GM12878 (cell line): ENCODE data around the gene ZNF519. TPM values are rescaled to one million over a fixed set of nuclear protein-coding genes. Genes with fewer than 3 reads are reported as not detected.

ENCODE experiments used
- ATAC-seq: fragments of 200-7000 bp; cut with Tn5 transposase; 3 replicates; pipeline ENCODE4 v1.9.1; 2020; ENCODE audit warnings: mild to moderate bottlenecking, moderate library complexity
- BruUV-seq: library from RNA; stranded (reverse); fragments of 400-500 nt; replicated peaks from 2 replicates; lab custom pipeline; 2021; lab: Mats Ljungman, UMichigan
- CTCF ChIA-PET: fragments of 300-600 bp; sonication (Branson Sonifier 250); formaldehyde crosslinking; extraction: SDS; loops from one replicate; lab custom pipeline; 2021; ENCODE audit warnings: inconsistent platforms; lab: Yijun Ruan, JAX
- POLR2A ChIA-PET: fragments of 350-600 bp; formaldehyde crosslinking; extraction: SDS; loops from one replicate; lab custom pipeline; 2021; ENCODE audit warnings: inconsistent platforms; lab: Charles Lee
- RAD21 ChIA-PET: fragments of 300-600 bp; sonication (Branson Sonifier 250); formaldehyde crosslinking; loops from one replicate; lab custom pipeline; 2023; ENCODE audit warnings: antibody characterized with exemption; ENCODE audit not compliant: unreplicated experiment; lab: Charles Lee
- SMC1A ChIA-PET: fragments of 300-600 bp; sonication (Branson Sonifier 250); formaldehyde crosslinking; loops from one replicate; lab custom pipeline; 2023; ENCODE audit not compliant: unreplicated experiment, uncharacterized antibody; lab: Charles Lee
- DNase-seq: peaks from one replicate; pipeline ENCODE4 v3.0.0-alpha.2; 2011; ENCODE audit warnings: low read depth, low spot score
- FAIRE-seq: peaks from 3 replicates; lab custom pipeline; 2011; peaks lifted over from hg19 to GRCh38; lab: Jason Lieb, UNC
- H2AFZ ChIP-seq: 2 replicates; pipeline ENCODE4 v1.6.0; 2011; ENCODE audit warnings: low read depth, low read length, control low read depth; ENCODE audit not compliant: control insufficient read depth
- H3K27ac ChIP-seq: 2 replicates; pipeline ENCODE4 v1.5.1; 2011; ENCODE audit warnings: control low read depth; ENCODE audit not compliant: control insufficient read depth, insufficient read depth
- H3K27me3 ChIP-seq, 2 experiments: replicated peaks in 1 of 2; 2 replicates each; pipeline versions ENCODE4 v1.6.0 to v1.6.1; 2011; ENCODE audit warnings: low read length in 1 of 2; ENCODE audit not compliant: control insufficient read depth in 2 of 2, insufficient read depth in 2 of 2
- H3K36me3 ChIP-seq, 2 experiments: 2 replicates each; pipeline ENCODE4 v1.5.1; 2011; ENCODE audit warnings: low read length in 1 of 2; ENCODE audit not compliant: control insufficient read depth in 2 of 2, insufficient read depth in 2 of 2
- H3K4me1 ChIP-seq: 2 replicates; pipeline ENCODE4 v1.6.1; 2011; ENCODE audit warnings: mild to moderate bottlenecking, low read length, moderate library complexity, mixed read lengths; ENCODE audit not compliant: control insufficient read depth, insufficient read depth
- H3K4me2 ChIP-seq: 2 replicates; pipeline ENCODE4 v1.6.0; 2011; ENCODE audit warnings: control low read depth; ENCODE audit not compliant: control insufficient read depth, insufficient read depth
- H3K4me3 ChIP-seq: fragments of 200-600 bp; sonication (generic); 2 replicates; pipeline ENCODE4 v1.5.1; 2016
- H3K79me2 ChIP-seq: 2 replicates; pipeline ENCODE4 v1.6.0; 2011; ENCODE audit warnings: low read length; ENCODE audit not compliant: control insufficient read depth, insufficient read depth
- H3K9ac ChIP-seq: 2 replicates; pipeline ENCODE4 v1.8.0; 2011; ENCODE audit warnings: low read length, control low read depth, mixed read lengths; ENCODE audit not compliant: control insufficient read depth, insufficient read depth
- H3K9me3 ChIP-seq: replicated peaks from 3 replicates; pipeline ENCODE4 v1.5.1; 2011; ENCODE audit warnings: mild to moderate bottlenecking, low read length; ENCODE audit not compliant: control insufficient read depth, insufficient read depth
- H4K20me1 ChIP-seq: 2 replicates; pipeline ENCODE4 v1.6.0; 2011; ENCODE audit not compliant: control insufficient read depth, insufficient read depth
- ATF2 ChIP-seq: IDR thresholded peaks from 2 replicates; pipeline ENCODE4 v1.6.1; 2012; ENCODE audit warnings: low read length, inconsistent platforms
- BCL11A ChIP-seq: IDR thresholded peaks from 2 replicates; pipeline ENCODE4 v1.6.1; 2011; ENCODE audit warnings: low read depth, low read length
- CBX5 ChIP-seq: sonication (generic); IDR thresholded peaks from 2 replicates; pipeline ENCODE4 v1.6.1; 2016; ENCODE audit warnings: low read depth, moderate library complexity, mild to moderate bottlenecking, inconsistent platforms
- CEBPB ChIP-seq, 2 experiments: fragments of 150-350 bp in 1 of 2; IDR thresholded peaks; 2 replicates each; pipeline ENCODE4 v1.6.1; 2012 to 2014; ENCODE audit warnings: low read depth in 2 of 2, low read length in 2 of 2, borderline replicate concordance in 1 of 2, inconsistent platforms in 1 of 2
- NFYB ChIP-seq: IDR thresholded peaks from 2 replicates; pipeline ENCODE4 v1.6.1; 2011; ENCODE audit warnings: low read depth, mild to moderate bottlenecking, low read length, improper control_type of control experiment, moderate library complexity; ENCODE audit not compliant: insufficient read depth
- NR2C1 ChIP-seq: fragments of 450-650 bp; IDR thresholded peaks from 2 replicates; pipeline ENCODE4 v1.6.1; 2017; ENCODE audit warnings: antibody characterized with exemption, mild to moderate bottlenecking, moderate library complexity
- PAX8 ChIP-seq: fragments of 450-650 bp; IDR thresholded peaks from 2 replicates; pipeline ENCODE4 v1.6.1; 2017; ENCODE audit warnings: mild to moderate bottlenecking, moderate library complexity
- PBX3 ChIP-seq: IDR thresholded peaks from 2 replicates; pipeline ENCODE4 v1.6.1; 2011; ENCODE audit warnings: mild to moderate bottlenecking, low read depth, low read length, moderate library complexity; ENCODE audit not compliant: insufficient replicate concordance
- RAD51 ChIP-seq: fragments of 450-650 bp; IDR thresholded peaks from 2 replicates; pipeline ENCODE4 v1.6.1; 2016; ENCODE audit warnings: moderate library complexity, mild to moderate bottlenecking, inconsistent platforms
- RFX5 ChIP-seq: IDR thresholded peaks from 2 replicates; pipeline ENCODE4 v1.6.1; 2011; ENCODE audit warnings: low read depth, low read length, improper control_type of control experiment
- SMAD5 ChIP-seq: IDR thresholded peaks from 2 replicates; pipeline ENCODE4 v1.6.1; 2016; ENCODE audit warnings: antibody characterized with exemption, low read depth
- SREBF2 ChIP-seq: IDR thresholded peaks from 2 replicates; pipeline ENCODE4 v1.6.1; 2012; ENCODE audit warnings: mild to moderate bottlenecking, low read length
- TBL1XR1 ChIP-seq: IDR thresholded peaks from 2 replicates; pipeline ENCODE4 v1.6.1; 2012; ENCODE audit warnings: low read depth, low read length, improper control_type of control experiment
- WRNIP1 ChIP-seq: IDR thresholded peaks from 2 replicates; pipeline ENCODE4 v1.6.1; 2011; ENCODE audit warnings: low read depth, low read length, improper control_type of control experiment, borderline replicate concordance
- ZBTB4 ChIP-seq: fragments of 450-650 bp; formaldehyde crosslinking; IDR thresholded peaks from 2 replicates; pipeline ENCODE4 v1.4.0; 2022; ENCODE audit warnings: mild to moderate bottlenecking, moderate library complexity
- WGBS: methylation state at CpG from one replicate; pipeline ENCODE4 v1.1.6; 2016; ENCODE audit warnings: low lambda C conversion rate; ENCODE audit not compliant: insufficient replicate concordance, insufficient coverage; ENCODE audit errors: missing lambda C conversion rate; 5-methylcytosine and 5-hydroxymethylcytosine counted together
- in situ Hi-C: fragments of 300-500 bp; cut with MboI; formaldehyde crosslinking; loops from 9 replicates; pipeline ENCODE4 v1.14.3; 2018; ENCODE audit warnings: mixed read lengths
- intact Hi-C: fragments of 100-400 bp; cut with micrococcal nuclease; formaldehyde crosslinking; loops from one replicate; pipeline ENCODE4 v1.14.2; 2022; ENCODE audit not compliant: unreplicated experiment
- polyA plus RNA-seq, 11 experiments: library from polyadenylated mRNA; depleted of rRNA in 4 of 11; unstranded in 6 of 11; stranded (reverse) in 5 of 11; fragments of >200 nt; fragmentation: Nextera tagmentation in 4 of 11; fragmentation: Illumina TruSeq in 1 of 11; extraction: Ambion mirVana in 4 of 11; extraction: Trizol in 1 of 11; gene quantifications; 1 replicate in 1 of 11; 2 replicates in 10 of 11; pipeline versions ENCODE4 v1.2.1 to v1.2.3, GENCODE V29; 2011 to 2016; ENCODE audit warnings: inconsistent platforms in 2 of 11, missing spikeins in 2 of 11, low read depth in 1 of 11
- total RNA-seq, 4 experiments: library from RNA; depleted of rRNA in 3 of 4; stranded (reverse); fragments of >200 nt in 3 of 4; fragmentation: Illumina TruSeq in 1 of 4; extraction: Trizol in 1 of 4; gene quantifications; 2 replicates each; pipeline versions ENCODE4 v1.2.1 to v1.2.3, GENCODE V29; 2013 to 2021
- TF ChIP-seq, protein P1 (sequence below): fragments of 450-650 bp; IDR thresholded peaks from 2 replicates; pipeline ENCODE4 v1.6.1; 2017; ENCODE audit warnings: mild to moderate bottlenecking, moderate library complexity

Gene ZNF519
- total and polyA plus RNA-seq, 10 of the 15 experiments (the other 5 are each of a cell fraction or from before 2014, with no cell fraction given) = 8.9 to 24.2 (median 13.8) TPM

GRCh38 chr18:14174706-14175085 lies 42.5 kb upstream of the ZNF519 start:
- H3K79me2 ChIP-seq = no peaks in the 10 kb centered on the region
- intact Hi-C loops (no loop called here), in situ Hi-C loops (no loop called here)
- 32% methylated on average over 5 of the region's 5 CpGs for WGBS
- no peak overlapping the region for H2AFZ ChIP-seq
- ChIA-PET SMC1A (no interaction called here), POLR2A (no interaction called here), RAD21 (no interaction called here), CTCF (no interaction called here)
- no TSS peak for BruUV-seq
- DNase-seq (no peak), ATAC-seq (peak; percentile 16; the same call in 2 of the 3 replicates), FAIRE-seq (no peak)
- no peaks in the 10 kb centered on the region for H3K36me3 ChIP-seq
- no peaks in the 10 kb centered on the region for H3K4me1 ChIP-seq
- H3K4me2 ChIP-seq = no peak overlapping the region
- no peaks in the 10 kb centered on the region for H3K27me3 ChIP-seq
- no peaks in the 10 kb centered on the region for H3K9me3 ChIP-seq
- no peak overlapping the region for H3K9ac ChIP-seq
- H3K27ac ChIP-seq = no peak overlapping the region
- H4K20me1 ChIP-seq = no peaks in the 10 kb centered on the region
- no peak overlapping the region for H3K4me3 ChIP-seq
- TF ChIP-seq NR2C1 (no peak), RAD51 (no peak), NFYB (no peak), SREBF2 (no peak), PBX3 (no peak), WRNIP1 (no peak), CBX5 (no peak), BCL11A (no peak), ZBTB4 (no peak), SMAD5 (no peak), RFX5 (no peak), CEBPB (IDR thresholded peaks at IDR 0.05; ENCODE audit: borderline replicate concordance in 1 of 2, low read depth in 2 of 2, low read length in 2 of 2) (no peak), ATF2 (no peak), PAX8 (no peak), TBL1XR1 (no peak)
- TF ChIP-seq, protein P1, sequence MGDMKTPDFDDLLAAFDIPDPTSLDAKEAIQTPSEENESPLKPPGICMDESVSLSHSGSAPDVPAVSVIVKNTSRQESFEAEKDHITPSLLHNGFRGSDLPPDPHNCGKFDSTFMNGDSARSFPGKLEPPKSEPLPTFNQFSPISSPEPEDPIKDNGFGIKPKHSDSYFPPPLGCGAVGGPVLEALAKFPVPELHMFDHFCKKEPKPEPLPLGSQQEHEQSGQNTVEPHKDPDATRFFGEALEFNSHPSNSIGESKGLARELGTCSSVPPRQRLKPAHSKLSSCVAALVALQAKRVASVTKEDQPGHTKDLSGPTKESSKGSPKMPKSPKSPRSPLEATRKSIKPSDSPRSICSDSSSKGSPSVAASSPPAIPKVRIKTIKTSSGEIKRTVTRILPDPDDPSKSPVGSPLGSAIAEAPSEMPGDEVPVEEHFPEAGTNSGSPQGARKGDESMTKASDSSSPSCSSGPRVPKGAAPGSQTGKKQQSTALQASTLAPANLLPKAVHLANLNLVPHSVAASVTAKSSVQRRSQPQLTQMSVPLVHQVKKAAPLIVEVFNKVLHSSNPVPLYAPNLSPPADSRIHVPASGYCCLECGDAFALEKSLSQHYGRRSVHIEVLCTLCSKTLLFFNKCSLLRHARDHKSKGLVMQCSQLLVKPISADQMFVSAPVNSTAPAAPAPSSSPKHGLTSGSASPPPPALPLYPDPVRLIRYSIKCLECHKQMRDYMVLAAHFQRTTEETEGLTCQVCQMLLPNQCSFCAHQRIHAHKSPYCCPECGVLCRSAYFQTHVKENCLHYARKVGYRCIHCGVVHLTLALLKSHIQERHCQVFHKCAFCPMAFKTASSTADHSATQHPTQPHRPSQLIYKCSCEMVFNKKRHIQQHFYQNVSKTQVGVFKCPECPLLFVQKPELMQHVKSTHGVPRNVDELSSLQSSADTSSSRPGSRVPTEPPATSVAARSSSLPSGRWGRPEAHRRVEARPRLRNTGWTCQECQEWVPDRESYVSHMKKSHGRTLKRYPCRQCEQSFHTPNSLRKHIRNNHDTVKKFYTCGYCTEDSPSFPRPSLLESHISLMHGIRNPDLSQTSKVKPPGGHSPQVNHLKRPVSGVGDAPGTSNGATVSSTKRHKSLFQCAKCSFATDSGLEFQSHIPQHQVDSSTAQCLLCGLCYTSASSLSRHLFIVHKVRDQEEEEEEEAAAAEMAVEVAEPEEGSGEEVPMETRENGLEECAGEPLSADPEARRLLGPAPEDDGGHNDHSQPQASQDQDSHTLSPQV = no peak
